Endothelial cell of coronary artery (primary cell): ENCODE measurements around the gene PABPC1L2A. TPM values are rescaled to one million over a fixed set of nuclear protein-coding genes. Genes with fewer than 3 reads are reported as not detected.

Experiments used
- total RNA-seq: library from RNA; depleted of rRNA; stranded (reverse); fragments of >200 nt; gene quantifications from 2 replicates; pipeline ENCODE4 v1.2.3, GENCODE V29; 2014

Gene PABPC1L2A
- total RNA-seq, result not detected in 2 replicates

GRCh38 chrX:73079024-73079562, at the start of gene PABPC1L2A:
TSS of gene PABPC1L2A (minus strand) at chrX:73079512. CDS start at chrX:73079386, 126 bp downstream.

Other genes with a start within 250 kb of the PABPC1L2A start
- not detected in 2 replicates for gene FAM236C, start 166.9 kb downstream of the PABPC1L2A start, total RNA-seq
- not detected in 2 replicates for gene FAM236A, start 141.3 kb downstream of the PABPC1L2A start, total RNA-seq
- gene DMRTC1, start 135.7 kb downstream of the PABPC1L2A start, total RNA-seq, result not detected in 2 replicates
- gene PABPC1L2B, start 76.6 kb downstream of the PABPC1L2A start, total RNA-seq, result not detected in 2 replicates
- 0.63 and 0.85 TPM in 2 replicates for gene NAP1L2, start 135.3 kb upstream of the PABPC1L2A start, total RNA-seq